SU-DHL-6 (cell line): ENCODE measurements around the gene BLCAP.

Source experiments
- EZH2phosphoT487 ChIP-seq: fragments of 200-600 bp; sonication (generic), shearing (Covaris generic); conservative IDR thresholded peaks from 2 replicates; pipeline ENCODE4 v1.6.1; 2018; ENCODE audit warnings: mild to moderate bottlenecking, antibody characterized with exemption, low read length, moderate library complexity, mixed read lengths
- TF ChIP-seq, protein P1 (sequence below): fragments of 200-600 bp; sonication (generic); IDR thresholded peaks from one replicate; pipeline ENCODE4 v1.5.1; 2017; ENCODE audit warnings: antibody characterized with exemption, mild to moderate bottlenecking, low read length, moderate library complexity; ENCODE audit not compliant: insufficient read depth, poor library complexity, severe bottlenecking

DNA sequence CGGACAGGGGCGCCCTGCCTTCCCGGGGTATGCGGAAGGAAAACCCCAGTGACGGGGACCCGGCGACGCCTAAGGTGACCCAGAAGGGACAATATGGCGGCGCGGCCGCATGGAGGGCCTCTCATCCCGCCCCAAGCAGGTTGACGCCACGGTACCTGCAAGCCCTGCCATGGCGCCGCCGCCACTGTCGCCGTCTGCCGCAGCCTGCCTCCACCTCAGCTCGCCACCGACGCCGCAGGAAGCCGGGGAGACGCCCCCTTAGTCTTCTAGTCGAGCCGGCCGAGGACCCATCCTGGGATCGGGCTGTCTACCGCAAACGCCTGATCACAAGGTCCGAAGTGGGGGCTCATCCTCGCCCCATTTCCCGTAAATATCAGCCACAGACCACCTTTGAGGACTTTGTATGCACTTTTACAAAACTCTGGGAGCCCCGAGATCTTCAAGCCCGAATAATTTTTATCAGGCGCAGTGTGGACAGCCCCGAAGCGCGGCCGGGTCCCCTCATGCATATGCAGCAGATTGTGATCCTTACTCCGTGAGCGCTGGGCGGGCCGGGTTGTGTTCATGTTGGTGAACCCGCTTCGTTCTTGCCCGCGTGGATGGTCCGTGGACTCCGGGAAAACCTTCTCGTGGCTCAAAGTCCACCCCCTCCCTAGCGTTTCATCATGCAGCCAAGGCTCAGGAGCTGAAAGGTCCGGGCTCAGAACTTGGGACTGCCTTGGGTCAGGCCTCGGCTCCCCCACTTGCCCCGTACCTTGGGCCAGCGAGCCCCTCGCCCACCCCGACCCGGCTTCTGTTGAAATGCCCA lies at the start of gene BLCAP:
- TF ChIP-seq, protein P1, sequence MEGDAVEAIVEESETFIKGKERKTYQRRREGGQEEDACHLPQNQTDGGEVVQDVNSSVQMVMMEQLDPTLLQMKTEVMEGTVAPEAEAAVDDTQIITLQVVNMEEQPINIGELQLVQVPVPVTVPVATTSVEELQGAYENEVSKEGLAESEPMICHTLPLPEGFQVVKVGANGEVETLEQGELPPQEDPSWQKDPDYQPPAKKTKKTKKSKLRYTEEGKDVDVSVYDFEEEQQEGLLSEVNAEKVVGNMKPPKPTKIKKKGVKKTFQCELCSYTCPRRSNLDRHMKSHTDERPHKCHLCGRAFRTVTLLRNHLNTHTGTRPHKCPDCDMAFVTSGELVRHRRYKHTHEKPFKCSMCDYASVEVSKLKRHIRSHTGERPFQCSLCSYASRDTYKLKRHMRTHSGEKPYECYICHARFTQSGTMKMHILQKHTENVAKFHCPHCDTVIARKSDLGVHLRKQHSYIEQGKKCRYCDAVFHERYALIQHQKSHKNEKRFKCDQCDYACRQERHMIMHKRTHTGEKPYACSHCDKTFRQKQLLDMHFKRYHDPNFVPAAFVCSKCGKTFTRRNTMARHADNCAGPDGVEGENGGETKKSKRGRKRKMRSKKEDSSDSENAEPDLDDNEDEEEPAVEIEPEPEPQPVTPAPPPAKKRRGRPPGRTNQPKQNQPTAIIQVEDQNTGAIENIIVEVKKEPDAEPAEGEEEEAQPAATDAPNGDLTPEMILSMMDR: no peak
- TF ChIP-seq EZH2phosphoT487: no peak
